ENCODE results near the gene DDX54. TPM values are rescaled to one million over a fixed set of nuclear protein-coding genes. Genes with fewer than 3 reads are reported as not detected.

Gene DDX54
- total RNA-seq, 4 donors from 2014 or later = 53.9 to 71.8 (median 63.9) TPM

DNA sequence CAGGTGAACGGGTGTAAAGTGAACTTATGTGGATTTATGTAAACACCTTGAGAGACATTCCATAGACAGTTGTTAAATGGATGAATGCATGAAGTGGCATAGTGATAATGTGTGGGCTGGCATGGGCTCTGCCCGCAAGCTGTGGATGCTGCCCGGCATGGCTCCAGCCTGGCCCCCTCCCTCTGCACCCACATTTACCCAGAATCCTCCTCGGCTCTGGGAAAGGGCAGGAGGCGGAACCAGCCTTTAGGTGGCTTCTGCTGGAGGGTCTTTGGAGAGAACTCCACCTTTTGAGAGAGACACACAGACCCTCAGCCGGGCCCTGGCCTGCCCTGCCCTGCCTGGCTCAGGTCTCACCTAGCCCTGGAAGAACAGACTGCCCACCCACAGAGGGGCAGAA lies 68.4 kb downstream of the DDX54 start:
- WGBS = 40% methylated on average over 6 of the region's 6 CpGs
- Histone ChIP-seq H3K27ac (peak overlapping the region; percentile 3), H3K27me3 (peaks cover 27% of the 10 kb centered on the region), H3K36me3 (no peaks in the 10 kb centered on the region), H3K4me1 (no peaks in the 10 kb centered on the region), H3K4me3 (no peak overlapping the region), H3K9me3 (no peaks in the 10 kb centered on the region)
- DNase-seq (ENCODE audit: low spot score in 2 of 2) = no peak
- no peak for TF ChIP-seq POLR2AphosphoS5 (IDR thresholded peaks at IDR 0.05)
- TF ChIP-seq, protein P1, sequence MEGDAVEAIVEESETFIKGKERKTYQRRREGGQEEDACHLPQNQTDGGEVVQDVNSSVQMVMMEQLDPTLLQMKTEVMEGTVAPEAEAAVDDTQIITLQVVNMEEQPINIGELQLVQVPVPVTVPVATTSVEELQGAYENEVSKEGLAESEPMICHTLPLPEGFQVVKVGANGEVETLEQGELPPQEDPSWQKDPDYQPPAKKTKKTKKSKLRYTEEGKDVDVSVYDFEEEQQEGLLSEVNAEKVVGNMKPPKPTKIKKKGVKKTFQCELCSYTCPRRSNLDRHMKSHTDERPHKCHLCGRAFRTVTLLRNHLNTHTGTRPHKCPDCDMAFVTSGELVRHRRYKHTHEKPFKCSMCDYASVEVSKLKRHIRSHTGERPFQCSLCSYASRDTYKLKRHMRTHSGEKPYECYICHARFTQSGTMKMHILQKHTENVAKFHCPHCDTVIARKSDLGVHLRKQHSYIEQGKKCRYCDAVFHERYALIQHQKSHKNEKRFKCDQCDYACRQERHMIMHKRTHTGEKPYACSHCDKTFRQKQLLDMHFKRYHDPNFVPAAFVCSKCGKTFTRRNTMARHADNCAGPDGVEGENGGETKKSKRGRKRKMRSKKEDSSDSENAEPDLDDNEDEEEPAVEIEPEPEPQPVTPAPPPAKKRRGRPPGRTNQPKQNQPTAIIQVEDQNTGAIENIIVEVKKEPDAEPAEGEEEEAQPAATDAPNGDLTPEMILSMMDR (IDR thresholded peaks at IDR 0.05) = no peak

DNA sequence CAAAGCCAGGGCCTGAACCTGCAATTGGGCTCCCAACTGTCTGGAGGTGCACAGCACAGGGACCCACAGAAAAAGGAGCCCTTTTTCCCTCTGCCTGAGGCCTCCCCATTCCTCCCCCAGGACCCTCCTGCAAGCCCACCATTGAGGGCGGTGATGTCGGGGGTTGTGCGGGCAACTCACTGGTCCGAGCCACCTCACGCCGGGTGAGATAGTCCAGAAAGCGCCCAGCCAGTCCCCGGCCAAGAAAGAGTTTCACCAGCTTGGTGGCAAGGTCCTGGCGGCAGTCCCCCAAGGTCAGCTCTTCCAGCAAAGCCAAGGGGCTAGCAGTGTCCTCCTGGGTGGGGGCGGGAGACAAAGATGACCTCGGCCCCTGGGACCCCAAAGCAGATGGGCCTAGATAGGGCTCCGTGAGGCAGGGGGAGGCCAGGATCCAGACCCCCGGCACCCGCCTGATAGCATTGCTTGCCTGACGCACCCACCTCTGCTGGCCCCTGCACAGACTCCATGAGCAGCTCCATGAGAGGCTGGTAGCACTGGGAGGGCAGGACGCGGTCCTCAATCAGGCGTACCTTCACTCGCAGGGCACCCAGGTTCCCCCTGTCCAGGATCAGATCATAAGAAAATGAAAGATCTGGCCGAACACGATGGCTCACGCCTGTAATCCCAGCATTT lies 69.7 kb downstream of the DDX54 start:
- no peak for DNase-seq (ENCODE audit: low spot score in 2 of 2)
- 88% methylated on average over 7 of the region's 22 CpGs for WGBS
- H3K4me3 ChIP-seq = no peak overlapping the region
- no peaks in the 10 kb centered on the region for H3K36me3 ChIP-seq
- H3K27ac ChIP-seq = no peak overlapping the region
- TF ChIP-seq EP300 (IDR thresholded peaks at IDR 0.05) = no peak
- TF ChIP-seq POLR2AphosphoS5 (IDR thresholded peaks at IDR 0.05) = no peak
- TF ChIP-seq POLR2A (IDR thresholded peaks at IDR 0.05) = no peak
- TF ChIP-seq, protein P1 (IDR thresholded peaks at IDR 0.05) = no peak
- H3K9me3 ChIP-seq = no peaks in the 10 kb centered on the region
- no peaks in the 10 kb centered on the region for H3K4me1 ChIP-seq
- peaks cover 22% of the 10 kb centered on the region for H3K27me3 ChIP-seq

DNA sequence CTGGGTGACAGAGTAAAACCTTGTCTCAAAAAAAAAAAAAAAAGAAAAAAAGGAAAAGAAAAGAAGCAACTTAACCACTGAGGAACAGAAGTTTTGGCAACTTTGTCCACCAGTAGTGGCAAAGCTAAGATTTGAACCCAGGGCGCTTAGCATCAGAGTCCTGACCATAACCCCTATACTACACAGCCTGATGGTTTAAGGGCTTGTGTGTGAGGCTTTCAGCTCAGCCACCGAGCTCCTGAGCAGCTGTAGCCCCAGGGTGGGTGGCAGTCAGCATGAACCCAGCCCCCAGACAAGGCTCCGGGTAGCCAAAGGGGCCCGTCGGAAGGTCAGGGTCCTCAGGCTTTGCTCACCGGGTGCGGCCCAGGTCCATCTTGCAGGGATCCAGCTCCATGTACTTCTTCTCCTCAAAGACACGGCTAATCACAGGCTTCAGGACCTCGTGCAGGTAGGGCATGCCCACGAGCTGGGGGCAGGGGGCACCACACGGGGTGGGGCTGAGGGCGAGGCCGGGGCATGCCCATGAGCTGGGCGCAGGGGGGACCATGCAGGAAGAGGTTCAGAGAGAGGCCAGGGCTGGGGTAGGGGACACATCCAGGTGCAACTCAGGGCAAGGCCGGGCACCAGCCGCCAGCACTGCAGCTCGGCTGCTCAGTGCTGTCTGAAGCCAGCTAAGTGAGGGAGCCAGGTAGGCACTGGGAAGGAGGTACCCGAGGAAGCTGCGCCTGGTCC lies 70.7 kb downstream of the DDX54 start:
- WGBS = 84% methylated on average over 6 of the region's 19 CpGs
- H3K27ac ChIP-seq = no peak overlapping the region

DNA sequence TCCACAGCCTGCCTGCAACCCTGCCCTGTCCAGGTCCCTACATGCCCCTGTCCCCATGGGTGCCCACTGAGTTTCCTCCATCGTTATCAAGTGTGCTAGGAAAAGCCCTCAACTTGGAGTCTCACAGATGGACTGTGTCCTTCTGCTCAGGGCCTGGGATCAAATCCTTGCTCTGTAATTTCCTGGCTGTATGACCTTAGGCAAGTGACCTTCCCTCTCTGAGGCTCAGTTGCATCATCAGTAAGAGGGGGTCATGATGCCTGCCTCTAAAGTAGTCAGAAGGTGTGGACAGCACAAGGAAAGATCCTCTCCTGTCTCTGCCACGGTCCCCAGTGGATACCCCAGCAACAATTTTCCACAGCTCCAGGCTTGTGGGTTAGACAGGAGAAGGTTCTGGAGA lies 71.9 kb downstream of the DDX54 start:
- Histone ChIP-seq H3K4me1 (no peaks in the 10 kb centered on the region), H3K9me3 (no peaks in the 10 kb centered on the region), H3K27ac (no peak overlapping the region), H3K36me3 (no peaks in the 10 kb centered on the region), H3K4me3 (no peak overlapping the region), H3K27me3 (peaks cover 12% of the 10 kb centered on the region)
- whole genome bisulfite sequencing = 71% methylated on average over 2 of the region's 2 CpGs
- no peak for DNase-seq (ENCODE audit: low spot score in 2 of 2)
- TF ChIP-seq, protein P1 (IDR thresholded peaks at IDR 0.05) = no peak
- TF ChIP-seq EP300 (IDR thresholded peaks at IDR 0.05) (no peak), POLR2A (IDR thresholded peaks at IDR 0.05) (no peak), POLR2AphosphoS5 (IDR thresholded peaks at IDR 0.05) (no peak)

More for the DNA sequence above, 70.7 kb downstream of the DDX54 start:
- no peak for TF ChIP-seq POLR2A (IDR thresholded peaks at IDR 0.05)
- no peak for TF ChIP-seq POLR2AphosphoS5 (IDR thresholded peaks at IDR 0.05)
- TF ChIP-seq EP300 (IDR thresholded peaks at IDR 0.05) = no peak
- TF ChIP-seq, protein P1 (IDR thresholded peaks at IDR 0.05) = no peak
- DNase-seq (ENCODE audit: low spot score in 2 of 2) = no peak
- H3K4me1 ChIP-seq = no peaks in the 10 kb centered on the region
- peaks cover 12% of the 10 kb centered on the region for H3K27me3 ChIP-seq
- H3K9me3 ChIP-seq = no peaks in the 10 kb centered on the region
- no peak overlapping the region for H3K4me3 ChIP-seq
- no peaks in the 10 kb centered on the region for H3K36me3 ChIP-seq

All from suprapubic skin (tissue), 4 donors.